ENCODE measurements around the gene EIF2B4.
A peak's percentile ranks its signal among the peaks of the same experiment; 100 is the strongest.

The EIF2B4 gene

GRCh38 chr2:27347641-27348040 is 22.5 kb downstream of the EIF2B4 start:
- no peak overlapping the region for H3K4me3 ChIP-seq (ENCODE audit: low read depth, low read length)
- no peaks in the 10 kb centered on the region for H3K9me3 ChIP-seq (ENCODE audit: control insufficient read depth, insufficient read depth, low read depth, low read length)
- no peak overlapping the region for H3K27ac ChIP-seq (ENCODE audit: extremely low read depth, low read depth, low read length)
- CTCF ChIA-PET, result interaction anchor here (0.6 kb wide), 1 partner anchor 22 kb away, joined by 4 read pairs; no protein-coding TSS in a partner anchor
- no peaks in the 10 kb centered on the region for H3K4me1 ChIP-seq (ENCODE audit: control insufficient read depth, insufficient read depth, low read length)
- peaks cover 9 to 11% of the 10 kb centered on the region in 2 experiments; a peak in 2 of 3 replicates for H3K36me3 ChIP-seq (ENCODE audit: control insufficient read depth in 2 of 2, insufficient read depth in 1 of 2, low read length in 2 of 2)
- POLR2A ChIA-PET, result interaction anchor here (0.7 kb wide), 1 partner anchor 13 kb away, joined by 3 read pairs; no protein-coding TSS in a partner anchor
- TF ChIP-seq KLF1 (tag by site-specific recombination; IDR thresholded peaks at IDR 0.05) (0 out of 2 replicates have a peak, but pooled peaks have one; percentile 60), IKZF3 (tag by site-specific recombination; IDR thresholded peaks at IDR 0.05) (no peak)

DNA sequence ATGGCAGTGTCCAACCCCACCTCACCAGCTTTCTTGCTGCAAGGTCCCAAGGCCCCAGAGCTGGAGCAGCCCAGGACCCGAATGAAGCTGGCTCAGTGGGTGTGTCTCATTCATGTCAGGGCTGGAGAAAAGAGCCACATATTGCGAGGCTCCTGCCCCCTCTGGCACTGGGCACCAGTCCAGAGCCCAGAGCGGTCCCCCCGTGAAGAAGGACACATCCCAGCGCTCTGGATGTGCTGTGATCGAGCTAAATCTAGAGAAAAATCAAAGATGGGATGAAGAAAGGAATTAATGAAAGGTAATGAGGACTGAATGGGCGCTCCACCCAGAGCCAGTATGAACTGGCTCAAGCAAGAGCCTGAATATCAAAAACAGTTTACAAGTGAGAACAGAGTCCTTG is 34.0 kb downstream of the EIF2B4 start:
- ChIA-PET POLR2A (no interaction called here), CTCF (no interaction called here)
- H3K27ac ChIP-seq (ENCODE audit: extremely low read depth, low read depth, low read length), result no peak overlapping the region
- no peaks in the 10 kb centered on the region for H3K9me3 ChIP-seq (ENCODE audit: control insufficient read depth, insufficient read depth, low read depth, low read length)
- TF ChIP-seq ZNF654 (tag by site-specific recombination; IDR thresholded peaks at IDR 0.05; ENCODE audit: low read depth) (no peak), ZFP3 (tag by site-specific recombination; IDR thresholded peaks at IDR 0.05; ENCODE audit: low read depth) (no peak)
- TF ChIP-seq, protein P1, sequence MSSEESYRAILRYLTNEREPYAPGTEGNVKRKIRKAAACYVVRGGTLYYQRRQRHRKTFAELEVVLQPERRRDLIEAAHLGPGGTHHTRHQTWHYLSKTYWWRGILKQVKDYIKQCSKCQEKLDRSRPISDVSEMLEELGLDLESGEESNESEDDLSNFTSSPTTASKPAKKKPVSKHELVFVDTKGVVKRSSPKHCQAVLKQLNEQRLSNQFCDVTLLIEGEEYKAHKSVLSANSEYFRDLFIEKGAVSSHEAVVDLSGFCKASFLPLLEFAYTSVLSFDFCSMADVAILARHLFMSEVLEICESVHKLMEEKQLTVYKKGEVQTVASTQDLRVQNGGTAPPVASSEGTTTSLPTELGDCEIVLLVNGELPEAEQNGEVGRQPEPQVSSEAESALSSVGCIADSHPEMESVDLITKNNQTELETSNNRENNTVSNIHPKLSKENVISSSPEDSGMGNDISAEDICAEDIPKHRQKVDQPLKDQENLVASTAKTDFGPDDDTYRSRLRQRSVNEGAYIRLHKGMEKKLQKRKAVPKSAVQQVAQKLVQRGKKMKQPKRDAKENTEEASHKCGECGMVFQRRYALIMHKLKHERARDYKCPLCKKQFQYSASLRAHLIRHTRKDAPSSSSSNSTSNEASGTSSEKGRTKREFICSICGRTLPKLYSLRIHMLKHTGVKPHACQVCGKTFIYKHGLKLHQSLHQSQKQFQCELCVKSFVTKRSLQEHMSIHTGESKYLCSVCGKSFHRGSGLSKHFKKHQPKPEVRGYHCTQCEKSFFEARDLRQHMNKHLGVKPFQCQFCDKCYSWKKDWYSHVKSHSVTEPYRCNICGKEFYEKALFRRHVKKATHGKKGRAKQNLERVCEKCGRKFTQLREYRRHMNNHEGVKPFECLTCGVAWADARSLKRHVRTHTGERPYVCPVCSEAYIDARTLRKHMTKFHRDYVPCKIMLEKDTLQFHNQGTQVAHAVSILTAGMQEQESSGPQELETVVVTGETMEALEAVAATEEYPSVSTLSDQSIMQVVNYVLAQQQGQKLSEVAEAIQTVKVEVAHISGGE (tag by site-specific recombination; conservative IDR thresholded peaks at IDR 0.05; ENCODE audit: low read depth), result no peak
- H3K4me3 ChIP-seq (ENCODE audit: low read depth, low read length), result no peak overlapping the region
- H3K4me1 ChIP-seq (ENCODE audit: control insufficient read depth, insufficient read depth, low read length), result no peaks in the 10 kb centered on the region
- peaks cover 71 to 75% of the 10 kb centered on the region in 2 experiments for H3K36me3 ChIP-seq (ENCODE audit: control insufficient read depth in 2 of 2, insufficient read depth in 1 of 2, low read length in 2 of 2)

- peaks cover 67 to 76% of the 10 kb centered on the region in 2 experiments for H3K36me3 ChIP-seq (ENCODE audit: control insufficient read depth in 2 of 2, insufficient read depth in 1 of 2, low read length in 2 of 2)
- POLR2A ChIA-PET, result no interaction called here
Observed at GRCh38 chr2:27335311-27335710, 34.8 kb downstream of the EIF2B4 start.

DNA sequence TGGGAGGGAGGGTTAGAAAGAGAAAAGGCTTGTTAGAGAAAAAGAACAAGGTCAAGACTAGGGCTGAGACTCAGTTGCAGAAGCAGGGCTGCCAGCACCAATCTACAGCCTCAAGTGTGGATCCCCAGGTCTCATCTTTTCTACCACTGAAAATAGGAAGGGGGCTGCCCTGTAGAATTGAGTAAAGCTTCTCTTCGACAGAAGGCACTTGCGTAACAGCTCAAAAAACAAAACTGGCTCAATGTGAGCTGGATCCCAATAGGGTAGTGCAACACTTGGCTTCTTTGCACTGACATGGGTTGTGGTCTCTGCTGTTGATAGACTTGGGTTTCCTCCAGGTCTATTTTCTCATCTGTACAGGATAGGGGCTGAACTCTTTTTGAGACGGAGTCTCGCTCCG is 45.4 kb downstream of the EIF2B4 start:
- no peak overlapping the region for H3K27ac ChIP-seq (ENCODE audit: extremely low read depth, low read depth, low read length)
- H3K36me3 ChIP-seq (ENCODE audit: control insufficient read depth in 2 of 2, insufficient read depth in 1 of 2, low read length in 2 of 2), result peaks cover 21 to 41% of the 10 kb centered on the region in 2 experiments
- ChIA-PET POLR2A (no interaction called here), CTCF (no interaction called here)
- peaks cover 6% of the 10 kb centered on the region; the same call in 1 of the 2 replicates for H3K4me1 ChIP-seq (ENCODE audit: control insufficient read depth, insufficient read depth, low read length)
- no peaks in the 10 kb centered on the region for H3K9me3 ChIP-seq (ENCODE audit: control insufficient read depth, insufficient read depth, low read depth, low read length)
- no peak overlapping the region for H3K4me3 ChIP-seq (ENCODE audit: low read depth, low read length)
- TF ChIP-seq, protein P2, sequence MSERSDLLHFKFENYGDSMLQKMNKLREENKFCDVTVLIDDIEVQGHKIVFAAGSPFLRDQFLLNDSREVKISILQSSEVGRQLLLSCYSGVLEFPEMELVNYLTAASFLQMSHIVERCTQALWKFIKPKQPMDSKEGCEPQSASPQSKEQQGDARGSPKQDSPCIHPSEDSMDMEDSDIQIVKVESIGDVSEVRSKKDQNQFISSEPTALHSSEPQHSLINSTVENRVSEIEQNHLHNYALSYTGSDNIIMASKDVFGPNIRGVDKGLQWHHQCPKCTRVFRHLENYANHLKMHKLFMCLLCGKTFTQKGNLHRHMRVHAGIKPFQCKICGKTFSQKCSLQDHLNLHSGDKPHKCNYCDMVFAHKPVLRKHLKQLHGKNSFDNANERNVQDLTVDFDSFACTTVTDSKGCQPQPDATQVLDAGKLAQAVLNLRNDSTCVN (tag by site-specific recombination; optimal IDR thresholded peaks at IDR 0.05), result no peak
- TF ChIP-seq KLF16 (tag by site-specific recombination; IDR thresholded peaks at IDR 0.05), result no peak
- no peak for TF ChIP-seq ZSCAN30 (tag by site-specific recombination; IDR thresholded peaks at IDR 0.05)
- no peak for TF ChIP-seq TRIM28 (IDR thresholded peaks at IDR 0.05; ENCODE audit: borderline replicate concordance, low read length)
- no peak for TF ChIP-seq ZNF548 (tag by site-specific recombination; IDR thresholded peaks at IDR 0.05)
- no peak for TF ChIP-seq ZBTB20 (tag by site-specific recombination; IDR thresholded peaks at IDR 0.05)
- TF ChIP-seq, protein P3, sequence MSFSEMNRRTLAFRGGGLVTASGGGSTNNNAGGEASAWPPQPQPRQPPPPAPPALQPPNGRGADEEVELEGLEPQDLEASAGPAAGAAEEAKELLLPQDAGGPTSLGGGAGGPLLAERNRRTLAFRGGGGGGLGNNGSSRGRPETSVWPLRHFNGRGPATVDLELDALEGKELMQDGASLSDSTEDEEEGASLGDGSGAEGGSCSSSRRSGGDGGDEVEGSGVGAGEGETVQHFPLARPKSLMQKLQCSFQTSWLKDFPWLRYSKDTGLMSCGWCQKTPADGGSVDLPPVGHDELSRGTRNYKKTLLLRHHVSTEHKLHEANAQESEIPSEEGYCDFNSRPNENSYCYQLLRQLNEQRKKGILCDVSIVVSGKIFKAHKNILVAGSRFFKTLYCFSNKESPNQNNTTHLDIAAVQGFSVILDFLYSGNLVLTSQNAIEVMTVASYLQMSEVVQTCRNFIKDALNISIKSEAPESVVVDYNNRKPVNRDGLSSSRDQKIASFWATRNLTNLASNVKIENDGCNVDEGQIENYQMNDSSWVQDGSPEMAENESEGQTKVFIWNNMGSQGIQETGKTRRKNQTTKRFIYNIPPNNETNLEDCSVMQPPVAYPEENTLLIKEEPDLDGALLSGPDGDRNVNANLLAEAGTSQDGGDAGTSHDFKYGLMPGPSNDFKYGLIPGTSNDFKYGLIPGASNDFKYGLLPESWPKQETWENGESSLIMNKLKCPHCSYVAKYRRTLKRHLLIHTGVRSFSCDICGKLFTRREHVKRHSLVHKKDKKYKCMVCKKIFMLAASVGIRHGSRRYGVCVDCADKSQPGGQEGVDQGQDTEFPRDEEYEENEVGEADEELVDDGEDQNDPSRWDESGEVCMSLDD (tag by site-specific recombination; IDR thresholded peaks at IDR 0.05), result no peak
- TF ChIP-seq PRDM1 (tag by site-specific recombination; IDR thresholded peaks at IDR 0.05), result no peak
- TF ChIP-seq ZBTB7A (tag by site-specific recombination; IDR thresholded peaks at IDR 0.05; ENCODE audit: low read depth), result no peak
- TF ChIP-seq YY2 (tag by site-specific recombination; IDR thresholded peaks at IDR 0.05), result no peak
- no peak for TF ChIP-seq ZNF140 (tag by site-specific recombination; IDR thresholded peaks at IDR 0.05)
- TF ChIP-seq SCRT2 (tag by site-specific recombination; IDR thresholded peaks at IDR 0.05), result no peak

More at GRCh38 chr2:27335311-27335710, 34.8 kb downstream of the EIF2B4 start:
- TF ChIP-seq ZNF354C (tag by site-specific recombination; IDR thresholded peaks at IDR 0.05; ENCODE audit: borderline replicate concordance, low read depth) (no peak), ZNF133 (tag by site-specific recombination; IDR thresholded peaks at IDR 0.05) (no peak), ZNF596 (tag by site-specific recombination; IDR thresholded peaks at IDR 0.05) (no peak), GFI1B (tag by site-specific recombination; IDR thresholded peaks at IDR 0.05) (no peak), ZNF560 (tag by site-specific recombination; IDR thresholded peaks at IDR 0.05; ENCODE audit: borderline replicate concordance) (no peak)
- TF ChIP-seq, protein P4, sequence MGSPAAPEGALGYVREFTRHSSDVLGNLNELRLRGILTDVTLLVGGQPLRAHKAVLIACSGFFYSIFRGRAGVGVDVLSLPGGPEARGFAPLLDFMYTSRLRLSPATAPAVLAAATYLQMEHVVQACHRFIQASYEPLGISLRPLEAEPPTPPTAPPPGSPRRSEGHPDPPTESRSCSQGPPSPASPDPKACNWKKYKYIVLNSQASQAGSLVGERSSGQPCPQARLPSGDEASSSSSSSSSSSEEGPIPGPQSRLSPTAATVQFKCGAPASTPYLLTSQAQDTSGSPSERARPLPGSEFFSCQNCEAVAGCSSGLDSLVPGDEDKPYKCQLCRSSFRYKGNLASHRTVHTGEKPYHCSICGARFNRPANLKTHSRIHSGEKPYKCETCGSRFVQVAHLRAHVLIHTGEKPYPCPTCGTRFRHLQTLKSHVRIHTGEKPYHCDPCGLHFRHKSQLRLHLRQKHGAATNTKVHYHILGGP (tag by site-specific recombination; IDR thresholded peaks at IDR 0.05), result no peak
- Histone ChIP-seq H3K9me3 (ENCODE audit: control insufficient read depth, insufficient read depth, low read depth, low read length) (no peaks in the 10 kb centered on the region), H3K27ac (ENCODE audit: extremely low read depth, low read depth, low read length) (no peak overlapping the region), H3K4me3 (ENCODE audit: low read depth, low read length) (no peak overlapping the region), H3K4me1 (ENCODE audit: control insufficient read depth, insufficient read depth, low read length) (no peaks in the 10 kb centered on the region)
- CTCF ChIA-PET, result no interaction called here

All from HEK293 (cell line).